Skeletal muscle cell (primary cell): Measurements from ENCODE around the gene DOCK8.
"Not testable (repeated sequence)": the region's sequence is repeated elsewhere in the genome, so short reads cannot be mapped to it uniquely, and the experiment has no call there.

Experiments used
- DNase-seq: peaks from one replicate; pipeline ENCODE4 v3.0.0-alpha.2; 2010; ENCODE audit warnings: low read depth
- H3K4me3 ChIP-seq: 2 replicates; pipeline ENCODE4 v1.5.1; 2011; ENCODE audit warnings: low read depth, mild to moderate bottlenecking, control low read depth, low read length, moderate library complexity

Gene DOCK8

GRCh38 chr9:392077-392804, 177.6 kb downstream of the DOCK8 start:
- DNase-seq = no peak
- no peak overlapping the region for H3K4me3 ChIP-seq

- no peak for DNase-seq
- H3K4me3 ChIP-seq = no peak overlapping the region
These were observed 179.8 kb downstream of the DOCK8 start for GRCh38 chr9:394347-395052.

DNA sequence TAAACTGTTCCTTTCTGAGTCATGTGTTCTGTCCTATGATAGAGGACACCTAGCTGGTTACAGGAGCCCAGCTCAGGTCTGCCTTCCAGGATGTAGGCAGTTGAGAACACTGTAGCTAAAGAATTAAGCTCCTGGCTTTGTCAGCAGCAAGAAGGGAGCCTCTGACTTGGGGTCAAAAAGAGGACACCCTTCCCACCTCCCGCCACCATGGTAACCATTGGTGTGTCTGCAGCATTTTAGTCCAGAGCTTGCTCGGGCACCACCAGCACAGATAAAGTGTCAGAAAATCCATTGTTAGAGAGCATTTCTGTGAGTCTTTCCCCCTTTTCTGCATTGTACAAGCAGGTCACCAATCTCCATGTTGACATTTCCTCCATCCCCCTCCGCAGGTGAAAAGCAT, 181.7 kb downstream of the DOCK8 start:
- no peak overlapping the region for H3K4me3 ChIP-seq
- no peak for DNase-seq

DNA sequence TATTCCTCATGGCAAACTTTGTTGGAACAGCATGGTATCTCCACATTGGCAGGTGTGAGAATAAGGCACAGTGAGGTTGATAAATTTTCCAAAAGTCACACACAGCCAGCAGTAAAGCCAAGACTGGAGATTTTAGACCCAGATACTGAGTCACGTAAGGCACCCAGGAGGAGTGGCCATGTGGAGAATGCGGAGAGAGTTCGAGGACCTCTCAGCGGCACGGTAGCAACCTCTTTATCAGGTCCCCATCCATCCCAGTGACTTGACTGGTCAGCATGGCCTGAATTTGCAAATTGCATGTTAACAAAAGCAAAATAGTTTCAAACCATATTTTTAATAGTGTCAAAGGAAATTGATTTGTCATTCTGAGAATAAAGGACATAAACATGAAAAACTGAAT, 183.4 kb downstream of the DOCK8 start:
- no peak for DNase-seq
- no peak overlapping the region for H3K4me3 ChIP-seq

- H3K4me3 ChIP-seq = no peak overlapping the region
- no peak for DNase-seq
These were observed 186.6 kb downstream of the DOCK8 start for GRCh38 chr9:401223-401622.

DNA sequence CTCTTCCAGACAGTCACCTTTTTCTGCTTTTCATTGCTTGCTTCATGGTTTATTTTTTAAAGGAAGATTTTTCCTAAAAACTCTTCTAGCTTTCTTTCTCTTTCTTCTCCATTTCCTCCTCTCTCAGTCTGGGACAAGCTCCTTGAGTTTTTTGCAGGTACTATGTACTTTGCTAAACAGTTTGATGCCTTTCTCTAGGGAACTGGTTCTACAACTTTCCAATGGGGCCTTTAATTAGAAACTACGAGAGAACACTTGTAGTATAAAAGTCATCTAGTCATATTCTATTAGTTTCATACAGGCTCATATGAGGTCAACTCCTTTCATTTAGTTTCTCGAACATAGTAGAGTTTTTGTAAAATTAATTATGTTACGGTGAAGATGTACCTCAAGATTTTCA, 189.6 kb downstream of the DOCK8 start:
- DNase-seq = no peak
- no peak overlapping the region for H3K4me3 ChIP-seq

DNA sequence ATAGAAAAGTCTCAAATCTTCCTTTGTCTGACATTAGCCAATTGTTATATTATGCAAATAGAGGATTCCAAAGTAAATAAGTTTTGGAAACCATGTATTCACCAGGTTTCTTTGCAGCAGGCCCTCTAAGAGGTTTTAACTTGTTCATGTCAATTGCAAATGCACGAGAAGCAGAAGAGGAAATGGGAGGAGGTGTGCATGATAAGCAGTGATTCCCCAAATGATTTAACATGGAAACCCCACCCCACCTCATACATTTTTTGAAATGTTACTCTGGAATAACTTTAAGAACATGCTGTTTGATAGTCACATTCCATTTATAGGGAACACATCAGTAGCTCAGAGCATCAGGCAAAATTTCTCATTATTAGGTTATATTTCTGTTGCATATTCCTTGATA, 190.7 kb downstream of the DOCK8 start:
- H3K4me3 ChIP-seq = no peak overlapping the region
- no peak for DNase-seq

DNA sequence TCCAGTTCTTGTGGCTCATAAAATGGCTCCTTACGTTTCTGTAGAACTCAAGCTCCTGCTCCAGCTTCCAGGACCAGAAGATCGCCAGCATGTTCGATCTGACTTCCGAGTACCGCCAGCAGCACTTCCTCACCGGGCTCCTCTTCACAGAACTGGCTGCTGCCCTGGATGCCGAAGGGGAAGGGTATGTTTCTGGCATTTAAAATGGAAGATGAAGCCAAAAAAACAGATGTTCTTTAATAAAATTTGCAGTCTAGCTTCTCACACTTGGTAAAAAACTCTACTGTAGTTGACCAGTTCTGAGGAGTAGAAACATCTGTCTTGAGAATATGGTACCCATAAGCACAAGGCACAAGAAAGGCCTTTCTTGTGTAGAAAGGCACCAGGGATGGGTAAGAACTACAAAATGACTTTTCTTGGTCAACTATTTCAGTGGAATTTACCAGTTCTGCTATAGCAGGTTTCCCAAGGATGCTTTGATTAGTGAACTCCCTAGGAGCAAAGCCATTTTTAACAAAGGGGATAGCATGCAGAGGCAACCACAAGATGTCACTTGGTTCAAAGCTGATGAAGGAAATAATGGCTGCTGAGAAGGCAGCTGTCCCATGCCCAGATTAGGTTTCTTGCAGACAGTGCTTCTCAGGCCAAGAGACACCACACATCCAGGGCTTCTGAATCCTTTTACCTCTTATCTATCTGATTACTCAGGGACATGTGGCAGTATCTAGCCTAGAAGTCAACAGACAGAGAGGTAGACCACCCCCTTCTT, 192.4 kb downstream of the DOCK8 start:
- no peak for DNase-seq
- H3K4me3 ChIP-seq = no peak overlapping the region

- not testable (repeated sequence) for DNase-seq
These were observed 195.0 kb downstream of the DOCK8 start for GRCh38 chr9:409655-410054.

DNA sequence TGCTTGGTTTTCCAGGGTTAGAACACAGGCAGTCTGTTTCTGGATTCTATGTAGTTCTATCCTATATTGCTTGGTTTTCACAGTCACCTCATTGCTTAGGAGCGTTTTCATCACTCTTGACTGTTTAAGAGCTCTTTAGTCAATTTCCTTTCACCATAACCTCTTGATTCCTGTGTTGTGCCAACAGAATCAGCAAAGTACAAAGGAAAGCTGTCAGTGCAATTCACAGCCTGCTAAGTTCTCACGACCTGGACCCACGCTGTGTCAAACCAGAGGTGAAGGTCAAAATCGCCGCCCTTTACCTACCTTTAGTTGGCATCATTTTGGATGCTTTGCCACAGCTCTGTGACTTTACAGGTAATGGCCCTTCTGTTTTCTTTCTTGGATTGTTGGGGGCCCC, 199.9 kb downstream of the DOCK8 start:
- H3K4me3 ChIP-seq = no peak overlapping the region
- DNase-seq = no peak

More at GRCh38 chr9:409655-410054, 195.0 kb downstream of the DOCK8 start:
- H3K4me3 ChIP-seq = not testable (repeated sequence)

- H3K4me3 ChIP-seq = no peak overlapping the region
- DNase-seq = no peak
These were observed 205.0 kb downstream of the DOCK8 start for GRCh38 chr9:419571-420171.

GRCh38 chr9:421896-422295, 207.2 kb downstream of the DOCK8 start:
- H3K4me3 ChIP-seq = no peak overlapping the region
- no peak for DNase-seq

DNA sequence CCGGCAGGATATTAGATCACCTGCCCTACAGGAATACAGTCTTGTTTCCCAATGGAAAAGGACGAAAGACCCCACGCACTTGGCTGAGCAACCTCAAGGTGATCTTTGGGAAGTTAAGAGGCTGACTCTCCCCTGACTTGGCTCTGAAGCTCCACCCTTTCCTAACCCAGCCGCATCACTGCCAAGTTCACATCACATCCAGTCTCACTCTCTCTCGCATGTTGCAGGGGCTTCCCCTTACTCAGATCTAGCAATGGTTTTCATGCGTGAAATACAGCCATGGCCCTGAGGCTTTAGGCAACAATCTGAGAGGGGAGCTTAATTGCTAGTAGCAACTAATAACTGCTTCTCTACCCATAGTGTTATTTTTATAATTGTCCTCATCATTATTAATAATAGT, 211.6 kb downstream of the DOCK8 start:
- no peak overlapping the region for H3K4me3 ChIP-seq
- DNase-seq = no peak

GRCh38 chr9:426976-427375, 212.3 kb downstream of the DOCK8 start:
- no peak overlapping the region for H3K4me3 ChIP-seq
- DNase-seq = no peak

- no peak for DNase-seq
These were observed 217.0 kb downstream of the DOCK8 start for GRCh38 chr9:431701-432100.

DNA sequence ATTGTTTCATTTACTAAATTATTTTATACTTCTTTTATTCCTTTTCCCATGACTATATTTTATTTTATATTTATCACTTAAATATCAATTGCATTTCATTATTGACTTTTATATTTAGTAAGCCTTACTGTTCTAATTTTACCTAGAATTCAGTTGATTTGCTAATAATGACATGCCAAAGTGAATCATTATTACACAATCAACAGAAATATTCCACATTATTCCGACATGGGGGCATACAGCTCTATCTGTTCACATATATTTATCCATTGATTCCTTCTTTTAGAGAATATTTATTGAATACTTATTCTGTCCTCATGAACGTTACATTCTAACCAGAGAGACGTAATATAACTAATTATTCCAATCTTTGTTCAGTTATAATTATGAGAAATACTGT, 221.8 kb downstream of the DOCK8 start:
- DNase-seq = no peak
- H3K4me3 ChIP-seq = no peak overlapping the region

More at GRCh38 chr9:431701-432100, 217.0 kb downstream of the DOCK8 start:
- no peak overlapping the region for H3K4me3 ChIP-seq

DNA sequence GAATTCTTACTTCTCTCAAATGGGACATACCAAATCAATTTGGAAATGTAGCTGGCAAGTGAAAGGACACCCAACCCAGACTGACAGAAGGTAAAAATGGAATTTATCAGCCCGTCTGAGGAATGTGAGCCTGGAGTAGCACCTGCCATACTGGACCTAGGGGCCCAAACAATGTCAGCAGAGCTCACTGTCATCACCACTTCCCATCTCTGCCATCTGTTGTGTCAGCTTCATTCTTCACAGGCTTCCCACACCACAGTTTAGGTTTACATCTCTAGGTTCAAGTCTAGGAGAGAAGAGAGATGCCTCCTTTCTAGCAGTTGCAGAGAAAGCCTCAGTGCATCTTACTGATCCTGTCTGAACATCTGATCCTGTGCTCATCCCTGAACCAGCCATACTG, 222.4 kb downstream of the DOCK8 start:
- no peak for DNase-seq
- H3K4me3 ChIP-seq = no peak overlapping the region

- no peak for DNase-seq
- H3K4me3 ChIP-seq = no peak overlapping the region
These were observed 222.9 kb downstream of the DOCK8 start for GRCh38 chr9:437574-438001.

- no peak overlapping the region for H3K4me3 ChIP-seq
- DNase-seq = no peak
These were observed 223.4 kb downstream of the DOCK8 start for GRCh38 chr9:438066-438465.
